GM23338 (cell line): Measurements from ENCODE around the gene SNTG2. TPM values are rescaled to one million over a fixed set of nuclear protein-coding genes. Genes with fewer than 3 reads are reported as not detected.

Source experiments
- ATAC-seq: fragments of 200-7000 bp; cut with Tn5 transposase; 3 replicates; pipeline ENCODE4 v1.9.1; 2020
- DNase-seq: peaks from one replicate; pipeline ENCODE4 v3.0.0-alpha.2; 2015; ENCODE audit warnings: low spot score
- H2AFZ ChIP-seq: fragments of 200-600 bp; sonication (generic); 2 replicates; pipeline ENCODE4 v1.8.0; 2016; ENCODE audit warnings: antibody characterized with exemption, mild to moderate bottlenecking, moderate library complexity
- H3F3A ChIP-seq: fragments of 200-600 bp; sonication (generic); replicated peaks from 2 replicates; pipeline ENCODE4 v1.8.0; 2017; ENCODE audit warnings: antibody characterized with exemption, mixed run types, low read depth
- H3K27ac ChIP-seq: fragments of 200-600 bp; sonication (generic); 2 replicates; pipeline ENCODE4 v1.6.1; 2016; ENCODE audit warnings: low read depth
- H3K27me3 ChIP-seq: fragments of 200-600 bp; sonication (generic); 2 replicates; pipeline ENCODE4 v1.8.0; 2016; ENCODE audit warnings: mild to moderate bottlenecking, mixed run types, moderate library complexity; ENCODE audit not compliant: insufficient read depth
- H3K36me3 ChIP-seq: fragments of 200-600 bp; sonication (generic); 2 replicates; pipeline ENCODE4 v1.8.0; 2016; ENCODE audit warnings: mild to moderate bottlenecking; ENCODE audit not compliant: insufficient read depth
- H3K4me1 ChIP-seq: fragments of 200-600 bp; sonication (generic); 2 replicates; pipeline ENCODE4 v1.8.0; 2016; ENCODE audit warnings: mild to moderate bottlenecking, moderate library complexity; ENCODE audit not compliant: insufficient read depth
- H3K4me2 ChIP-seq: fragments of 200-600 bp; sonication (generic); 2 replicates; pipeline ENCODE4 v1.7.1; 2017; ENCODE audit warnings: mixed run types
- H3K4me3 ChIP-seq: fragments of 200-600 bp; sonication (generic); 2 replicates; pipeline ENCODE4 v1.6.1; 2016; ENCODE audit warnings: mixed run types
- H3K79me2 ChIP-seq: fragments of 200-600 bp; sonication (generic); replicated peaks from 2 replicates; pipeline ENCODE4 v1.8.0; 2017; ENCODE audit warnings: mild to moderate bottlenecking; ENCODE audit not compliant: insufficient read depth
- H3K9me2 ChIP-seq: fragments of 200-600 bp; sonication (generic); 2 replicates; pipeline ENCODE4 v1.8.0; 2017; ENCODE audit not compliant: insufficient read depth
- H4K20me1 ChIP-seq: fragments of 200-600 bp; sonication (generic); replicated peaks from 2 replicates; pipeline ENCODE4 v1.8.0; 2017; ENCODE audit warnings: mild to moderate bottlenecking; ENCODE audit not compliant: insufficient read depth
- H3K27ac Mint-ChIP-seq: 2 replicates; pipeline ENCODE4 v1.8.0; 2020; ENCODE audit warnings: inconsistent platforms, mild to moderate bottlenecking, moderate library complexity, mixed read lengths
- H3K27me3 Mint-ChIP-seq: 3 replicates; pipeline ENCODE4 v1.8.0; 2022; ENCODE audit warnings: low read depth, mild to moderate bottlenecking, moderate library complexity, mixed read lengths, inconsistent platforms; ENCODE audit not compliant: insufficient read depth, poor library complexity
- H3K36me3 Mint-ChIP-seq: 3 replicates; pipeline ENCODE4 v1.8.0; 2021; ENCODE audit warnings: low read depth, mild to moderate bottlenecking, inconsistent platforms, moderate library complexity, mixed read lengths
- H3K4me1 Mint-ChIP-seq: 3 replicates; pipeline ENCODE4 v1.8.0; 2020; ENCODE audit warnings: mild to moderate bottlenecking, inconsistent platforms, mixed read lengths
- H3K4me3 Mint-ChIP-seq: 3 replicates; pipeline ENCODE4 v1.8.0; 2021; ENCODE audit warnings: moderate library complexity, mild to moderate bottlenecking, inconsistent platforms, mixed read lengths
- H3K9me3 Mint-ChIP-seq: 3 replicates; pipeline ENCODE4 v1.8.0; 2020; ENCODE audit warnings: moderate library complexity, mild to moderate bottlenecking, inconsistent platforms, mixed read lengths
- CREB1 ChIP-seq: fragments of 250-450 bp; sonication (Bioruptor Pico); IDR thresholded peaks from 2 replicates; pipeline ENCODE4 v1.5.0; 2020; ENCODE audit warnings: low read depth, mild to moderate bottlenecking, moderate library complexity
- CTCF ChIP-seq, 2 experiments: fragments of 200-600 bp in 1 of 2; sonication (generic) in 1 of 2; conservative IDR thresholded peaks; 2 replicates each; pipeline versions ENCODE4 v1.5.1 to v1.6.1; 2016 to 2017; ENCODE audit warnings: antibody characterized with exemption in 2 of 2, low read depth in 2 of 2, mild to moderate bottlenecking in 2 of 2, moderate library complexity in 1 of 2
- ETS1 ChIP-seq: IDR thresholded peaks from 2 replicates; pipeline ENCODE4 v1.6.1; 2016; ENCODE audit warnings: antibody characterized with exemption
- EZH2 ChIP-seq: fragments of 200-600 bp; sonication (generic); IDR thresholded peaks from one replicate; pipeline ENCODE4 v1.8.0; 2017; ENCODE audit warnings: antibody characterized with exemption, mild to moderate bottlenecking, low read depth; ENCODE audit not compliant: unreplicated experiment
- EZH2phosphoT487 ChIP-seq: fragments of 200-600 bp; sonication (generic); IDR thresholded peaks from one replicate; pipeline ENCODE4 v1.8.1; 2018; ENCODE audit warnings: antibody characterized with exemption; ENCODE audit not compliant: unreplicated experiment
- JUNB ChIP-seq: IDR thresholded peaks from one replicate; pipeline ENCODE4 v1.6.1; 2016; ENCODE audit warnings: antibody characterized with exemption; ENCODE audit not compliant: unreplicated experiment
- NANOG ChIP-seq: IDR thresholded peaks from 2 replicates; pipeline ENCODE4 v1.6.1; 2016; ENCODE audit warnings: antibody characterized with exemption, borderline replicate concordance
- POLR2AphosphoS5 ChIP-seq: IDR thresholded peaks from 2 replicates; pipeline ENCODE4 v1.6.1; 2016; ENCODE audit warnings: antibody characterized with exemption, low read depth
- REST ChIP-seq: IDR thresholded peaks from one replicate; pipeline ENCODE4 v1.6.1; 2018; ENCODE audit warnings: antibody characterized with exemption; ENCODE audit not compliant: unreplicated experiment
- STAT1 ChIP-seq: IDR thresholded peaks from one replicate; pipeline ENCODE4 v1.6.1; 2016; ENCODE audit warnings: antibody characterized with exemption; ENCODE audit not compliant: unreplicated experiment
- ZNF114 ChIP-seq: fragments of 250-450 bp; sonication (Bioruptor Pico); IDR thresholded peaks from 2 replicates; pipeline ENCODE4 v1.5.0; 2020; ENCODE audit warnings: mild to moderate bottlenecking, moderate library complexity
- ZNF331 ChIP-seq: fragments of 250-450 bp; sonication (Bioruptor Pico); IDR thresholded peaks from 2 replicates; pipeline ENCODE4 v1.5.0; 2020; ENCODE audit warnings: low read depth, mild to moderate bottlenecking, moderate library complexity
- ZNF462 ChIP-seq: fragments of 250-450 bp; sonication (Bioruptor Pico); IDR thresholded peaks from 2 replicates; pipeline ENCODE4 v1.5.0; 2020; ENCODE audit warnings: mild to moderate bottlenecking, moderate library complexity
- polyA plus RNA-seq: library from polyadenylated mRNA; unstranded; fragments of >200 nt; fragmentation: Nextera tagmentation; extraction: Ambion mirVana; gene quantifications from 2 replicates; pipeline ENCODE4 v1.2.1, GENCODE V29; 2016
- total RNA-seq: library from RNA; depleted of rRNA; stranded (reverse); fragments of >200 nt; shearing (Covaris generic); gene quantifications from 2 replicates; pipeline ENCODE4 v1.2.3, GENCODE V29; 2014

The SNTG2 gene
- total and polyA plus RNA-seq, 2 experiments from 2014 or later, result 27.5 to 60.4 TPM

- Mint-ChIP-seq H3K36me3 (no peaks in the 10 kb centered on the region), H3K4me3 (no peak overlapping the region), H3K27me3 (peaks cover 5% of the 10 kb centered on the region), H3K9me3 (peaks cover 7% of the 10 kb centered on the region), H3K4me1 (peaks cover 5% of the 10 kb centered on the region; the same call in 2 of the 3 replicates), H3K27ac (no peak overlapping the region)
- Histone ChIP-seq H3K36me3 (no peaks in the 10 kb centered on the region), H3K27me3 (no peaks in the 10 kb centered on the region), H3K79me2 (no peaks in the 10 kb centered on the region), H3F3A (no peaks in the 10 kb centered on the region), H2AFZ (no peak overlapping the region), H3K4me2 (no peak overlapping the region), H3K27ac (no peak overlapping the region), H3K4me3 (no peak overlapping the region), H3K9me2 (no peaks in the 10 kb centered on the region), H3K4me1 (no peaks in the 10 kb centered on the region), H4K20me1 (no peaks in the 10 kb centered on the region)
- ATAC-seq (no peak), DNase-seq (no peak)
- TF ChIP-seq NANOG, result no peak
- no peak for TF ChIP-seq EZH2phosphoT487
- TF ChIP-seq REST, result no peak
- TF ChIP-seq CREB1 (CRISPR knock-in tag), result no peak
- no peak for TF ChIP-seq POLR2AphosphoS5
- TF ChIP-seq EZH2, result no peak
- no peak for TF ChIP-seq CTCF (conservative IDR thresholded peaks at IDR 0.05; ENCODE audit: low read depth in 2 of 2)
- no peak for TF ChIP-seq ZNF331 (CRISPR knock-in tag)
- TF ChIP-seq ETS1, result no peak
- TF ChIP-seq JUNB, result no peak
- TF ChIP-seq ZNF114 (CRISPR knock-in tag), result no peak
- TF ChIP-seq STAT1, result no peak
- TF ChIP-seq ZNF462 (CRISPR knock-in tag), result no peak
Observed at GRCh38 chr2:1394709-1395408, 444.2 kb downstream of the SNTG2 start.
